HG03469 (cell line): ENCODE measurements around the gene CFAP299.

Experiments
- ATAC-seq: cut with Tn5 transposase; IDR thresholded peaks from one replicate; pipeline ENCODE4 v1.9.1; 2021; ENCODE audit warnings: mild to moderate bottlenecking, moderate library complexity, moderate number of reproducible peaks; ENCODE audit not compliant: unreplicated experiment

CFAP299 gene

GRCh38 chr4:81007417-81007816 lies 671.9 kb downstream of the CFAP299 start:
- no peak for ATAC-seq
